Activated CD8-positive, alpha-beta T cell treated with anti-CD3 and anti-CD28 coated beads, Interleukin-2, amount 10 ng/mL, durations not matched to agents 7 days and 5 days (primary cell): ENCODE results near the gene NAT8L. TPM values are rescaled to one million over a fixed set of nuclear protein-coding genes. Genes with fewer than 3 reads are reported as not detected.

Experiments used
- ATAC-seq: fragments of 150-1000 bp; cut with Tn5 transposase; one replicate; pipeline ENCODE4 v1.10.0; 2021; ENCODE audit warnings: moderate library complexity
- CTCF ChIA-PET: fragments of 350-600 bp; sonication (Branson Sonifier 250); formaldehyde crosslinking; loops from one replicate; lab custom pipeline; 2021; ENCODE audit warnings: antibody characterized with exemption; lab: Charles Lee
- POLR2A ChIA-PET: fragments of 350-600 bp; sonication (Branson Sonifier 250); formaldehyde crosslinking; loops from one replicate; lab custom pipeline; 2021; ENCODE audit warnings: antibody characterized with exemption; lab: Charles Lee
- DNase-seq: peaks from one replicate; pipeline ENCODE4 v3.0.0-alpha.2; 2020
- H3K27ac Mint-ChIP-seq: one replicate; pipeline ENCODE4 v1.8.0; 2021; ENCODE audit warnings: mild to moderate bottlenecking, mixed read lengths
- H3K27me3 Mint-ChIP-seq: one replicate; pipeline ENCODE4 v1.8.0; 2021; ENCODE audit warnings: low read depth, mixed read lengths
- H3K36me3 Mint-ChIP-seq: one replicate; pipeline ENCODE4 v1.8.0; 2021; ENCODE audit warnings: low read depth, mixed read lengths
- H3K4me1 Mint-ChIP-seq: one replicate; pipeline ENCODE4 v1.8.0; 2021; ENCODE audit warnings: low read depth, mixed read lengths
- H3K4me3 Mint-ChIP-seq: one replicate; pipeline ENCODE4 v1.8.0; 2021; ENCODE audit warnings: mild to moderate bottlenecking, mixed read lengths
- H3K9me3 Mint-ChIP-seq: one replicate; pipeline ENCODE4 v1.8.0; 2022; ENCODE audit warnings: mixed read lengths; ENCODE audit not compliant: insufficient read depth
- total RNA-seq, 2 experiments: library from RNA; stranded (reverse); gene quantifications; one replicate each; pipeline ENCODE4 v1.2.3, GENCODE V29; 2021

NAT8L gene
- total RNA-seq, 2 experiments from 2014 or later = 0.05 TPM; not detected in 1

- POLR2A ChIA-PET = no interaction called here
- Mint-ChIP-seq H3K4me1 (no peaks in the 10 kb centered on the region), H3K4me3 (no peak overlapping the region), H3K27ac (no peak overlapping the region), H3K9me3 (no peaks in the 10 kb centered on the region), H3K36me3 (no peaks in the 10 kb centered on the region), H3K27me3 (peaks cover 14% of the 10 kb centered on the region)
- DNase-seq = no peak
- CTCF ChIA-PET = no interaction called here
- no peak for ATAC-seq
These were observed 12.0 kb upstream of the NAT8L start for GRCh38 chr4:2047031-2047660.

- Mint-ChIP-seq H3K27me3 (peaks cover 17% of the 10 kb centered on the region), H3K27ac (no peak overlapping the region), H3K4me1 (no peaks in the 10 kb centered on the region), H3K4me3 (no peak overlapping the region), H3K9me3 (no peaks in the 10 kb centered on the region), H3K36me3 (no peaks in the 10 kb centered on the region)
- no peak for DNase-seq
- ATAC-seq = no peak
- ChIA-PET POLR2A (no interaction called here), CTCF (no interaction called here)
These were observed 11.1 kb upstream of the NAT8L start for GRCh38 chr4:2047781-2048581.

DNA sequence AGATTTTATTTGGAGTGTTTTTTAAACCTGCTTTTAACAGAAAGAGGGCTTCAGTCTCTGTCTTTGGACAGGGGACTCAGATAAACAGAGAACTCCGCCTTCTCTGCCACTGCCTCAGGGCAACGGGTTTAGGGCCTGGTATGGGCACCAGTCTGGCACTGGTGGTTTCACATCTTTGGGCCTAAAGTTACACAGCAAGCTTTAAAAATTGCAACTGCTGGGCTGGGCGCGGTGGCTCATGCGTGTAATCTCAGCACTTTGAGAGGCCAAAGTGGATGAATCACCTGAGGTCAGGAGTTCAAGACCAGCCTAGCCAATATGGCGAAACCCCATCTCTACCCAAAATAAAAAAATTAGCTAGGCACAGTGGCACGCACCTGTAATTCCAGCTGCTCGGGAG, 10.3 kb upstream of the NAT8L start:
- Mint-ChIP-seq H3K27ac (no peak overlapping the region), H3K9me3 (no peaks in the 10 kb centered on the region), H3K36me3 (no peaks in the 10 kb centered on the region), H3K4me1 (no peaks in the 10 kb centered on the region), H3K4me3 (no peak overlapping the region), H3K27me3 (peaks cover 17% of the 10 kb centered on the region)
- DNase-seq = no peak
- CTCF ChIA-PET = no interaction called here
- POLR2A ChIA-PET = no interaction called here
- no peak for ATAC-seq

GRCh38 chr4:2049381-2049780, 9.7 kb upstream of the NAT8L start:
- ChIA-PET CTCF (no interaction called here), POLR2A (no interaction called here)
- Mint-ChIP-seq H3K4me3 (no peak overlapping the region), H3K27me3 (peaks cover 21% of the 10 kb centered on the region), H3K36me3 (no peaks in the 10 kb centered on the region), H3K4me1 (no peaks in the 10 kb centered on the region), H3K9me3 (no peaks in the 10 kb centered on the region), H3K27ac (no peak overlapping the region)
- ATAC-seq (no peak), DNase-seq (no peak)

- ChIA-PET CTCF (no interaction called here), POLR2A (interaction anchor here (1.4 kb wide), 1 partner anchor 40 kb away, joined by 3 read pairs; no protein-coding TSS in a partner anchor)
- no peak for ATAC-seq
These were observed 9.3 kb upstream of the NAT8L start for GRCh38 chr4:2049811-2050210.

GRCh38 chr4:2051086-2051485, 8.0 kb upstream of the NAT8L start:
- no peaks in the 10 kb centered on the region for H3K4me1 Mint-ChIP-seq
- DNase-seq (no peak), ATAC-seq (no peak)
- no peaks in the 10 kb centered on the region for H3K9me3 Mint-ChIP-seq
- H3K27ac Mint-ChIP-seq = no peak overlapping the region
- H3K4me3 Mint-ChIP-seq = no peak overlapping the region
- no peaks in the 10 kb centered on the region for H3K36me3 Mint-ChIP-seq
- POLR2A ChIA-PET = interaction anchor here (0.5 to 1.4 kb wide), 2 partner anchors 42 to 606 kb away, joined by 3 read pairs; no protein-coding TSS in a partner anchor
- peaks cover 24% of the 10 kb centered on the region for H3K27me3 Mint-ChIP-seq
- CTCF ChIA-PET = no interaction called here

More at GRCh38 chr4:2049811-2050210, 9.3 kb upstream of the NAT8L start:
- no peak for DNase-seq
- H3K36me3 Mint-ChIP-seq = no peaks in the 10 kb centered on the region
- no peaks in the 10 kb centered on the region for H3K4me1 Mint-ChIP-seq
- H3K4me3 Mint-ChIP-seq = no peak overlapping the region
- H3K27ac Mint-ChIP-seq = no peak overlapping the region
- H3K27me3 Mint-ChIP-seq = peaks cover 21% of the 10 kb centered on the region
- no peaks in the 10 kb centered on the region for H3K9me3 Mint-ChIP-seq

DNA sequence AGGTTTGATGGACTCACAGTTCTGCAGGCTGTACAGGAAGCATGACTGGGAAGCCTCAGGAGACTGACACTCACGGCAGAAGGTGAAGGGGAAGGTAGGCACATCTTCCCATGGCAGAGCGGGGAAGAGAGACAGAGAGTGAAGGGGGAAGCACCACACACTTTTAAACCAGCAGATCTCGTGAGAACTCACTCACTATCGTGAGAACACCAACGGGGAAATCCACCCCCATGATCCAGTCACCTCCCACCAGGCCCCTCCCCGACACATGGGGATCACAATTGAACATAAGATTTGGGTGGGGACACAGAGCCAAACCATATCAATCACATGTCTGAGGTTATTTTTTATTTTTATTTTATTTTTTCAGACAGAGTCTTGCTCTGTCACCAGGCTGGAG, 4.9 kb upstream of the NAT8L start:
- POLR2A ChIA-PET = no interaction called here
- no peak overlapping the region for H3K27ac Mint-ChIP-seq

GRCh38 chr4:2057382-2058065, 1.6 kb upstream of the NAT8L start:
- H3K4me3 Mint-ChIP-seq = peak overlapping the region; percentile 44
- POLR2A ChIA-PET = no interaction called here
- peaks cover 28% of the 10 kb centered on the region for H3K27me3 Mint-ChIP-seq
- CTCF ChIA-PET = no interaction called here
- no peaks in the 10 kb centered on the region for H3K9me3 Mint-ChIP-seq
- ATAC-seq = no peak
- no peaks in the 10 kb centered on the region for H3K36me3 Mint-ChIP-seq
- H3K4me1 Mint-ChIP-seq = peaks cover 2% of the 10 kb centered on the region
- DNase-seq = no peak
- no peak overlapping the region for H3K27ac Mint-ChIP-seq

More for the DNA sequence above, 4.9 kb upstream of the NAT8L start:
- Mint-ChIP-seq H3K9me3 (no peaks in the 10 kb centered on the region), H3K4me3 (no peak overlapping the region), H3K4me1 (peaks cover 2% of the 10 kb centered on the region), H3K27me3 (peaks cover 40% of the 10 kb centered on the region), H3K36me3 (no peaks in the 10 kb centered on the region)
- CTCF ChIA-PET = no interaction called here
- DNase-seq (no peak), ATAC-seq (no peak)

- Mint-ChIP-seq H3K27ac (no peak overlapping the region), H3K27me3 (peaks cover 26% of the 10 kb centered on the region), H3K4me3 (no peak overlapping the region), H3K4me1 (peaks cover 2% of the 10 kb centered on the region), H3K36me3 (no peaks in the 10 kb centered on the region), H3K9me3 (no peaks in the 10 kb centered on the region)
- ChIA-PET CTCF (no interaction called here), POLR2A (no interaction called here)
- ATAC-seq = peak; percentile 37
- DNase-seq = no peak
These were observed 672 bp upstream of the NAT8L start for GRCh38 chr4:2058264-2059045.

GRCh38 chr4:2059726-2060602, 837 bp downstream of the NAT8L start:
- no peaks in the 10 kb centered on the region for H3K36me3 Mint-ChIP-seq
- peaks cover 2% of the 10 kb centered on the region for H3K4me1 Mint-ChIP-seq
- H3K4me3 Mint-ChIP-seq = no peak overlapping the region
- ATAC-seq (peak; percentile 57), DNase-seq (no peak)
- H3K9me3 Mint-ChIP-seq = no peaks in the 10 kb centered on the region
- H3K27me3 Mint-ChIP-seq = peaks cover 22% of the 10 kb centered on the region
- CTCF ChIA-PET = no interaction called here
- no peak overlapping the region for H3K27ac Mint-ChIP-seq
- POLR2A ChIA-PET = interaction anchor here (0.6 kb wide), 1 partner anchor 493 kb away, joined by 3 read pairs; no protein-coding TSS in a partner anchor
